Adipose tissue (tissue), 3 donors: ENCODE results near the gene SLC6A7. TPM values are rescaled to one million over a fixed set of nuclear protein-coding genes. Genes with fewer than 3 reads are reported as not detected.
"Not testable (repeated sequence)": the region's sequence is repeated elsewhere in the genome, so short reads cannot be mapped to it uniquely, and the experiment has no call there.

Experiments
- H3K27ac ChIP-seq: one replicate; pipeline ENCODE4 v1.5.1; 2013; ENCODE audit warnings: low read depth, low read length
- WGBS, 3 donors: extraction: QIAGEN DNeasy Blood & Tissue Kit; methylation state at CpG; one replicate each; pipeline ENCODE4 v1.1.7; 2013; 5-methylcytosine and 5-hydroxymethylcytosine counted together
- polyA plus RNA-seq, 3 donors: library from polyadenylated mRNA; stranded (reverse); fragments of 200-250 nt; gene quantifications; one replicate each; pipeline ENCODE4 v1.2.3, GENCODE V29; 2013
- donor health status: healthy with polysubstance abuse.
- donor health status: Bipolar disorder and iron deficiency.
- donor health status: healthy.

The SLC6A7 gene
- polyA plus RNA-seq, 3 donors: not detected

DNA sequence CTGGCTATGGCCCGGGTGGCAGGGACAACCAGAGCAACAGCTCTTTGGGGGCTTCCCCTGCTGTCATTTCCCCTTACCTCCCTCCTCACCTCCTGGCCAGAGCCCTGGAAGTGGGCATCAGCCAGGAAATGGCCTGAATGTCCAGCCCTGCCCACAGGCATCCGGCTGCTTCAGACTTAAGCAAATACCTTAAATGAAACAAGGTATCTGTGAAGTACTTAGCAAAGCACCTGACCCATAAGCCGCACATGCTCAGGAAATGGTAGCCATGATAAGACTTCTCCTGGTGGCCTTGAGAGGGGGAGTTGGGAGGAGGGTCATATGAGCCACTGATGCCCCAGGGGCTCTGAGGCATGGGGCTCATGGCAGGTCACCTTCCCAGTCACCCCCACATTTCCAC is 55.9 kb downstream of the SLC6A7 start:
- no peak overlapping the region for H3K27ac ChIP-seq
- 70 to 85% (median 77%) methylated on average over 3 of the region's 3 CpGs for WGBS, 3 donors

DNA sequence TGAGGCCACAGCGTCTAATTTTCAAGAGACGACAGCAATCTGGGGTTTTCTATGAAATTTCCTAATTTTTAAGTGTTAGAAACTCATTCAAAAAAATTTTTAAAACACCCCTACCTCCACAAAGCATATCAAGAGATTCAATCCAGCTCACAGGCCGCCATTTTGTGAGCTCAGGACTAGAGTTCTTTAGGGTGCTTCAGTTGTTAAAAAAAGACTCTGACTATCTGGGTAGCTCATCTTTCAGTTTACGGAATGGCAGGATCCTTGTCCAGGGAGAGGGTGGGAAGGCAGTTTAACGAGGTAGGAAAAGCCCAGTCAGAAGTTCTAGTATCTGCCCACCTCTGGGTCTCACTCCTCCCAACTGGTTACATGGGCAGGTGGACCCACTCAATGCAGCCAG is 56.6 kb downstream of the SLC6A7 start:
- H3K27ac ChIP-seq: no peak overlapping the region
- WGBS, 3 donors: 94 to 96% (median 94%) methylated on average over 5 of the region's 5 CpGs

DNA sequence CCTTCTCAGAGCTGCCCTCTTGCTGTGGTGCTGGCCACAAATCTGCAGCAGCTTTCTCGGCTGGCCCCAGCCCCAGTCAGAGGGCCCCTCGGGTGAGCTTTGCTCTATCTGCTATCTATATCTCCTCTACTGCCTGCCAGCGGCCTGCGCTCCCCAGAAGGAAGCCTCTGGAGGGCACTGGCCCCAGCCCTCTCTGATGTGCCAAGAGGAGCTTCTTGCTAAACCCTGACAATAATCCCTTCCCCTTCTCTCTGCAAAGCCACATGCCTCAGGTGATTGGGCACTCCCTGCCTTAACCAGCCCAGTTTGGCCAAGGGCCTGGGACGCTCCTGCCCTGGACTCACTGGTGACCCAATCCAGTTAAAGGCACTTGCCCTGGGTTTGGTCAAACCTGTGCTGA is 57.0 kb downstream of the SLC6A7 start:
- no peak overlapping the region for H3K27ac ChIP-seq
- 63 to 94% (median 67%) methylated on average over 5 of the region's 5 CpGs for WGBS, 3 donors

DNA sequence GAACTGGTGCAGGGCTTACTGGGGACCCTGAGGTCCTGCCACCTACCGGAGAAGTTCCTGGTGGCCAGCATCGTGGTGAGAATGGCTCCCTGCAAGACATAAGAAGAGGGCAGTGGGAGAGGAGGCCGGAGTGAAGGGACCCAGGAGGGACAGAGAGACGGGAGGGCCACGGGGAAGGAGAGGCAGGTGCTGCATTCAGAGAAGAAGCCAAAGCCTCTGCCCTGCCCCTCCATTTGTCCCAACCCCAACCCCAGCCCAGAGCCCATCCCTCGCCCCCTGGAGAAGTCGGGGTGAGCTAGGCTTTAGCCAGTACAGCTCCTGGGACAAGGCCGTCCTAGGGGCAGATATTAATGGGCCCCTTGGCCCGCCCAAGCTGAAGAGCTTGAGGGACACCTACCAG is 57.9 kb downstream of the SLC6A7 start:
- 90 to 92% (median 91%) methylated on average over 9 of the region's 9 CpGs for WGBS, 3 donors
- H3K27ac ChIP-seq: no peak overlapping the region

DNA sequence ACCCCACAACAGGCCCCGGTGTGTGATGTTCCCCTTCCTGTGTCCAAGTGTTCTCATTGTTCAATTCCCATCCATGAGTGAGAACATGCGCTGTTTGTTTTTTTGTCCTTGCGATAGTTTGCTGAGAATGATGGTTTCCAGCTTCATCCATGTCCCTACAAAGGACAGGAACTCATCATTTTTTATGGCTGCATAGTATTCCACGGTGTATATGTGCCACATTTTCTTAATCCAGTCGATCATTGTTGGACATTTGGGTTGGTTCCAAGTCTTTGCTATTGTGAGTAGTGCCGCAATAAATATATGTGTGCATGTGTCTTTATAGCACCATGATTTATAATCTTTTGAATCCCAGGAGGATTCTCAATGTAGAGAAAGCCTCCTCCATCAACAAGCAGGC is 58.6 kb downstream of the SLC6A7 start:
- 90 to 94% (median 90%) methylated on average over 6 of the region's 6 CpGs for WGBS, 3 donors
- H3K27ac ChIP-seq: not testable (repeated sequence)

DNA sequence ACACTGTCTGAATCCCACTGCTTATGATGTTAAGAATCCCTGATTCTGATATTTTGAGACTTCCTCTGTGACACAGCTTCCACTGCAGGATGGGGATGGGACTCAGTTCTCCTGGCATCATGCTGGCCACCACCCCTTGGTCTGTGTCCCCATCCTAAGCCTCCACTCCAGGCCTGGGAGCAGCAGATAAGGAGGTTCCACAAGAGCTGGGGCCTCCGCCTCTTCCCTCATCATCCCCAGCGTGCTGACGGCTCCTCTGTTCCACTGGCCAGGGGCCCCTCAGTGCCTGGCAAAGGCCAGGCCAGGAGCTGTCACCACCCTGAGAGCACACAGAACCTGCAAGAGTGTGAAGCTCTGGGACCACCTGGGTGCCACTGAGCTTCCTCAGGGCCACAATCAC is 59.1 kb downstream of the SLC6A7 start:
- 90 to 97% (median 96%) methylated on average over 3 of the region's 3 CpGs for WGBS, 3 donors
- H3K27ac ChIP-seq: no peak overlapping the region

DNA sequence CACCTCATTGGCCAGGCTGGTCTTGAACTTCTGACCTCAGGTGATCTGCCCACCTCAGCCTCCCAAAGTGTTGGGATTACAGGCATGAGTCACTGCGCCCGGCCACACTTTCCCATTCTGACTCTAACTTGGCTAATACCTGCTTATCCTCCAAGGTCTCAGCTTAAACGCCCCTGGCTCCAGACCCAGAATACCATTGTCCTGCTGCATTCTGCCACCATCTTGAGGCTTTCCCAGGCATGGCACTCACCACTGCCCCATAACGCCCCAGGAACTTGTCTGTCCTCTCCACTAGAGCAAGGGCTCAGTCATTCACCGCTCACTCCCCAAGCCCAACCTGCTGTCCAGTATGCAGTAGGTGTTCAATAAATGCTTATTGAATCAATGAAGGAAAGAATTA is 59.9 kb downstream of the SLC6A7 start:
- no peak overlapping the region for H3K27ac ChIP-seq
- WGBS, 3 donors: 81 to 90% (median 90%) methylated on average over 5 of the region's 5 CpGs

DNA sequence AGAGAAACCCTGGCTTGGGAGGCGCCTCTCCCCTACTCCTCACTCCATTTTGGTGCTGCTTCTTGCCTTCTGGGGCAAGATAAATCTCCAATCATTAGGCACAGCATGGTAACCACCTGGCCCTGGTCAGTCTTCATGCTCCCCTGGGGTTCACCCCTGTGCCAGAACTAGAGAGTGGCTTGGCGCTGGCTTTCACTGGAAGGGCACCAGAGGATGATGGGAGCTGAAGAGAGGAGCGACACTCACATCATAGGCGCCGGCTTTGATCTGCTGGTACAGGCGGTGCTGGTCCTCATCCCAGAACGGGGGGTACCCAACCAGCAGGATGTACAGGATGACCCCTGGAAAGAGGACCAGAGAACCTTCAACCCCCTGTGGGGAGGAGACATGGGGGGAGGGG is 61.6 kb downstream of the SLC6A7 start:
- no peak overlapping the region for H3K27ac ChIP-seq
- WGBS, 3 donors: 88 to 93% (median 90%) methylated on average over 7 of the region's 7 CpGs

DNA sequence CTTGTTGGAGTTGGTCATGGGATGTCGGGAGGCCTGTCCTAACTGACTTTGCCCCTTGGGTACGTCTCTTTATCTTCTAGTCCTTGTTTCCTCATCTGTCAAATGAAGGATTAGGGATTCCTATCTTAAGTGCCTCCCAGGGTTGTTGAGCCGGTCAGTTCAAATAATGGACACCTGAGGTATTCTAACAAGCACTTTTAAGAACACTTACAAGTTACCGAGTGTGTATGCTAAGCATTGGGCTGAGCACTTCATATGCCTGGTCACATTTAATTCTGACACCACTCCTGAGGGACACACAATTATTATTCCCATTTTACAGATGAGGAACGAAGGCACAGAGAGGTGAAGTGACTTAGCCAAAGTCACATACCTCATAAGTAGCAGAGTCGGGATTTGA is 62.6 kb downstream of the SLC6A7 start:
- WGBS, 3 donors: 89 to 92% (median 91%) methylated on average over 6 of the region's 6 CpGs
- H3K27ac ChIP-seq: no peak overlapping the region

DNA sequence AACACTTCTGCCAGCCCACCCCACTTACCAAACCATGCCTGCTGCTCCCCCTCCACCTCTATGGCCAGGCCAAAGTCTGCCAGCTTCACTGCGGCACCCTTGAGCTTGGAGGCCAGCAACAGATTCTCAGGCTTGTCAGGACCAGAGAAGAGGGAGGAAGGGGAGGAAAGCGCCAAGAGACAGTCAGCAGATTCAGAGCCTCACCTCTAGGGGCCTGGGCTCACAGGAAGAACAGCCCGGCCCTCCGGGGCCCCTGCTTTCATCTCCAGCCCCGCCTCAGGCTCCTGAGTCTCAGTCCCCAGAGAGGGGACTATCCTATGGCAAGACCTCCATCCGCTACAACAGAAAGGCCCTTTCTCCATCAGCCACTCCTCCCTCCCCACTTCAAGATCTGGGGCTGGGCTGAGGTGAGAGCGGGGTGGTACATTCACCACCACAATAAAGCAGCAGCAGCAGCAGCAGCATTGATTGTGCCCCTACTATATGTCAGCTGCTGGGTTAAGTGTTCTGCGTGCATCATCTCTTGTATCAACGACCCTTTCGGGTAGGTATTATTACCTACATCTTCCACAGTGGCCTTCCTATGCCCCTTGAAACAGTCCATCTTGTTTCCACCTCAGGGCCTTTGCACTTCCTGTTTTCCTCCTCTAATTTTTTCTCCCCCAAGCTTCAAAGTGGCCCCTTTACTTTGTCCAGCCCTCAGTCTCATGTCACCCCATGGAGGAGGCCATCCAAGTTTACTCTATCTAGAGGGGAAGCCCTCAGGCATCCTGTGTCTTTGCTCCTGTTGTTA is 63.8 kb downstream of the SLC6A7 start:
- no peak overlapping the region for H3K27ac ChIP-seq
- 89 to 91% (median 91%) methylated on average over 10 of the region's 10 CpGs for WGBS, 3 donors

DNA sequence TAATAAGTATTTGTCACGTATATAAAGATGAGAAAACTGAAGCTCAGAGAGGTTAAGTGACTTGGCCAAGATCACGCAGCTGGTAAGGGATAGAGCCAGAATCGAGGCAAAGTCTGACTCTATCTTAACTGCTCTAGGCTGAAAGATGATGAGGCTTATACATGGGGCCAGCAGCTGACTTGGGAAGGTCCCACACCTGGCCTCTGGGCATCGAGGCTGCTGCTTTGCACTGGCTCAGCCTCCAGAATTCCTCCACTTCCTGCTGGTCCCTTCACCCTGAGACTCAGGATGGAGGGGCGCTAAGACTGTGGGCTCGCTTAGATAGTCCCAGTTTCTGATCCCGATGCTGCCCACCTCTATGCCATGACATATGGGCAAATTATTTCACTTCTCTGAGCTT is 64.5 kb downstream of the SLC6A7 start:
- 74 to 86% (median 78%) methylated on average over 7 of the region's 7 CpGs for WGBS, 3 donors
- no peak overlapping the region for H3K27ac ChIP-seq

DNA sequence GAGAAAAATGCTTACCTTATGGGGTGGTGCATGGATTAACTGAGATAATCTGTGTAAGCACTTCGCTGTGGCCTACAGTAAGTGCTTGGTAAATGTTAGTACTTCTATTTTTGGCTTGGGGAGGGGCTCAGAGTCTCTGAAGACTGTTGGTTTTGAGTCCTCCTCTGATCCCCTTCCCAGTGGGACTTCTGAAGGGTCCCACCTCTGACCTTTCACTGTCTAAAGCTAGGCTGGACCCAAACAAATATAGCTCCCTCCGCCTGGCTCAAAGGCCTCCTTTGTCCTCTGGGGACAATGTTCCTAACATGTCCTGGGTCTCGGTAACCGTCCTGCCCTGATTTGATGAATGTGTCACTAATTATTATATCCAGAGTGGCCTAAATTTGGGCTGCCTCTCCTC is 64.9 kb downstream of the SLC6A7 start:
- H3K27ac ChIP-seq: no peak overlapping the region
- WGBS, 3 donors: 62 to 81% (median 81%) methylated on average over 4 of the region's 4 CpGs

DNA sequence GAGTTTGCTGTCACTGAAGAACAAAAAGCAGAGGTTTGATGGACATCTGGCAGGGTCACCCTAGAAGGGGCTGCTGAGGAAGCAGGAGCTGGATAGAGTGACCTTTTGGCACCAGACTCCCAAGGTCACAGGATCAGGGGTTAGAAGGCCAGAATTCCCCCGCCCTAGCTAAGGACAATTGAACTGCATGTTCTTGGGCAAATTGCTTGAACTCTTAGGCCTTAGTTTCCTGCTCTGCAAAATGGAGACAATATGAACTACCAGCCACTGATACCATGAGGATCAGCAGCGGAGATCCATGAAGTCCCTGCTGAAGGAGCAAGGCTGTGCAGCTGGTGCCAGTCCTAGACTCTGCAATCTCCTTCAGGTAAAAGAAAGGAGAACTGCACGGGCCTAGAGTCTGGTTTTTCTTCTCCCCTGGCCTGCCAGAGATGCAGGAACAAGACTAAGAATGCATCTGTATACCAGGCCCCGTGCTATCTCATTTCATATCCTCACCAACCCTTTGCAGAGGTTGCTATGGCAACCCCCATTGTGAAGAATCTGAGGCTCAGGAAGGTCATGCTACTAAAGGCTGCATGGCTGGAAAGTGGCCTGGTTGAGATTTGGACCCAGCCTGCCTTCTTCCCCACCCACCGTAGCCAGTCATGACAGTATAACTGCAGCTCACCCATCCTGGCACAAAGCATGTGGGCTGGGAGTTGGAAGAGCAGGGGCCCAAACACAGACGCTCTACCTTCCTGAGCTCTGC is 66.0 kb downstream of the SLC6A7 start:
- WGBS, 3 donors: 63 to 81% (median 78%) methylated on average over 6 of the region's 6 CpGs
- H3K27ac ChIP-seq: no peak overlapping the region

DNA sequence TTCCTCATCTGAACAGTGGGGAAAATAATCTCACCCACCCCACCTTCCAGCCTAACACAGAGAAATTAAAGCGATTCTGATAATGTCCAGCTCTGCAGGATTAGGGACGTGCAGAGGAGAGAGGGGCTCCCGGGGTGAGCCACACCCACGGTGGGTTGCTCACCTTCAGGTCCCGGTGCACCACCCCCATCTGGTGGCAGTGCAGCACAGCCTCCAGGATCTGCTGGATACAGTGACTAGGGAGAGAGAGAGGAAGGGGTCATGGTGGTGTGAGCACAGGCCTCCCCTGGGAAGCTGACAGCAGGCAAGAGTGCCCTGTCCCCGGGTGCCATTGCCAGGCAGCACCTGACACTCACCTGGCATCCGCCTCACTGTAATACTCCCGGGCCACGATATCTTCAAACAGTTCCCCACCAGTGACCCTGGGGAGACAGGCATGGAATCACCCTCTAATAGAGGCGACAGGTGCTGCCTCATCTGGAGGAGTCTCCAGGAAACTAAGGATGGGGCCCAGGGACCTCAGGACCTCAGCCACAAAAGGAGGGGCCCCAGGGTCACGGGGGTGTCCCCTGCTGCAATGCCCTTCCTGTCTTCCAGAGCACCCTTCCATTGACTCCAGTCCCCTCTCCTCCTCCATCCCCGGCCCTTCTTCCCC is 66.7 kb downstream of the SLC6A7 start:
- H3K27ac ChIP-seq: no peak overlapping the region
- 62 to 81% (median 80%) methylated on average over 12 of the region's 12 CpGs for WGBS, 3 donors

DNA sequence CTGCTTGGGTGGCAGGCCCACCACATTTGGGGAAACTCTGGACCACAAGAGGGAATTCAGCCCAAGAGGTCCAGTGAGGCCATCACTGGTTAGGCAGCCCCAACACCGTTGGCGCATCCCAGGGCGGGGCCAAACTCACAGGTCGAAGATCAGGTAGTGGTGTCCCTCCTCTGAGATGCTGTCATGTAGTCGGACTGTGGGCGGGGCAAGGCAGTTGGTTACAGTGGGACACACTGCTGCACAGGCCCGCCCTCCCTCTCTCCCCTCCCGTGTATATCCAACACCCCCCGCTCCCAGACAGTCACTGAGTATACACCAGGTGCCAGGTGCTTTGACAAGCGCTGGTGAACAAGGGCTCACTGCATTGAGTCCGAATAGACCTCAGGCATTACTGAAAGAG is 67.6 kb downstream of the SLC6A7 start:
- H3K27ac ChIP-seq: no peak overlapping the region
- WGBS, 3 donors: 88 to 93% (median 89%) methylated on average over 11 of the region's 11 CpGs

DNA sequence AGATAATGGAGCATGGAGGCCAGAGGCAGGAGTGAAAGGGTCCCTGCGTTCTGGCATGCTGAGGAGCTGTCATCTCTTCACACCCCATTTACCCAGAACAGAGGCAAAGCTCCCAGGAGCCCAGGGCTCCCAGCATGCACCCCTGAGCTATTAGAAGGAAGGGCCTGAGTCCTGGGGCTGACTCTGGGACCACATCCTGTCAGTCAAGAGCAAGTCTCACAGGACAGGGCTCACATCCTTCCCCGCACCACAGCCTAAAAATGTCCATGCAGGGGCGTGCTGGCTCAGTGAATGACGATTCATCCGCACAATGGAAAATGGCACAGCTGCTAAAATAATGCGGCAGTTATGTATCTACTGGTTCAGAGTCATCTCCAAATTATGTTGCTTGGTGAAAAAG is 68.3 kb downstream of the SLC6A7 start:
- no peak overlapping the region for H3K27ac ChIP-seq
- WGBS, 3 donors: 61 to 80% (median 67%) methylated on average over 6 of the region's 6 CpGs
